H9 (cell line): Measurements from ENCODE around the gene SMAD6. TPM values are rescaled to one million over a fixed set of nuclear protein-coding genes. Genes with fewer than 3 reads are reported as not detected.

ENCODE experiments used
- DNase-seq: peaks from one replicate; pipeline ENCODE4 v3.0.0-alpha.2; 2017
- H2AFZ ChIP-seq: one replicate; pipeline ENCODE4 v1.6.1; 2013; ENCODE audit warnings: mild to moderate bottlenecking, low read length, control low read depth, moderate library complexity
- H2AK5ac ChIP-seq: 2 replicates; pipeline ENCODE4 v1.6.1; 2013; ENCODE audit warnings: low read length, control low read depth, mixed read lengths; ENCODE audit not compliant: insufficient read length
- H2BK120ac ChIP-seq: one replicate; pipeline ENCODE4 v1.6.1; 2013; ENCODE audit warnings: low read depth, mild to moderate bottlenecking, low read length, control low read depth, inconsistent platforms; ENCODE audit not compliant: poor library complexity, severe bottlenecking
- H2BK12ac ChIP-seq: 2 replicates; pipeline ENCODE4 v1.6.1; 2013; ENCODE audit warnings: low read length, control low read depth, mixed read lengths, low read depth; ENCODE audit not compliant: insufficient read length
- H2BK15ac ChIP-seq: 2 replicates; pipeline ENCODE4 v1.6.1; 2013; ENCODE audit warnings: low read depth, low read length, control low read depth
- H2BK20ac ChIP-seq: one replicate; pipeline ENCODE4 v1.6.1; 2013; ENCODE audit warnings: low read depth, mild to moderate bottlenecking, low read length, control low read depth, inconsistent platforms; ENCODE audit not compliant: poor library complexity, severe bottlenecking
- H2BK5ac ChIP-seq: 2 replicates; pipeline ENCODE4 v1.6.1; 2013; ENCODE audit warnings: low read length, control low read depth, mixed read lengths; ENCODE audit not compliant: insufficient read length
- H3K14ac ChIP-seq: 2 replicates; pipeline ENCODE4 v1.6.1; 2013; ENCODE audit warnings: low read length, control low read depth; ENCODE audit not compliant: insufficient read depth
- H3K18ac ChIP-seq: 2 replicates; pipeline ENCODE4 v1.6.1; 2013; ENCODE audit warnings: low read depth, mild to moderate bottlenecking, mixed read lengths, low read length, control low read depth; ENCODE audit not compliant: insufficient read length
- H3K23ac ChIP-seq: 2 replicates; pipeline ENCODE4 v1.6.1; 2013; ENCODE audit warnings: low read length, control low read depth, mixed read lengths, low read depth; ENCODE audit not compliant: insufficient read length
- H3K23me2 ChIP-seq: 2 replicates; pipeline ENCODE4 v1.6.1; 2013; ENCODE audit warnings: low read depth, mild to moderate bottlenecking, mixed read lengths, low read length, control low read depth; ENCODE audit not compliant: insufficient read length, poor library complexity, severe bottlenecking
- H3K27ac ChIP-seq: 2 replicates; pipeline ENCODE4 v1.5.1; 2013; ENCODE audit warnings: low read length, control low read depth, mixed read lengths, low read depth; ENCODE audit not compliant: insufficient read length
- H3K27me3 ChIP-seq: 2 replicates; pipeline ENCODE4 v1.6.1; 2013; ENCODE audit warnings: low read length, control low read depth, inconsistent platforms; ENCODE audit not compliant: insufficient read depth
- H3K4ac ChIP-seq: 2 replicates; pipeline ENCODE4 v1.6.1; 2013; ENCODE audit warnings: low read depth, mild to moderate bottlenecking, control low read depth, inconsistent platforms, low read length, moderate library complexity
- H3K4me1 ChIP-seq: 2 replicates; pipeline ENCODE4 v1.6.1; 2013; ENCODE audit warnings: low read length, control low read depth, inconsistent platforms; ENCODE audit not compliant: insufficient read depth
- H3K4me2 ChIP-seq: 2 replicates; pipeline ENCODE4 v1.6.1; 2013; ENCODE audit warnings: low read length, control low read depth, mixed read lengths; ENCODE audit not compliant: insufficient read length, insufficient read depth
- H3K56ac ChIP-seq: 2 replicates; pipeline ENCODE4 v1.6.1; 2013; ENCODE audit warnings: low read depth, mild to moderate bottlenecking, mixed read lengths, low read length, control low read depth; ENCODE audit not compliant: insufficient read length
- H3K79me1 ChIP-seq: 2 replicates; pipeline ENCODE4 v1.6.1; 2013; ENCODE audit warnings: low read depth, mild to moderate bottlenecking, moderate library complexity, low read length, control low read depth, inconsistent platforms; ENCODE audit not compliant: insufficient read depth, poor library complexity, severe bottlenecking
- H3K79me2 ChIP-seq: 2 replicates; pipeline ENCODE4 v1.6.1; 2013; ENCODE audit warnings: low read length, control low read depth, inconsistent platforms; ENCODE audit not compliant: insufficient read depth
- H3K9ac ChIP-seq: 2 replicates; pipeline ENCODE4 v1.6.1; 2013; ENCODE audit warnings: low read length, control low read depth, mixed read lengths; ENCODE audit not compliant: insufficient read length; ENCODE audit errors: extremely low read depth
- H3K9me3 ChIP-seq: one replicate; pipeline ENCODE4 v1.6.1; 2013; ENCODE audit warnings: low read depth, low read length, inconsistent platforms; ENCODE audit not compliant: control insufficient read depth
- H3T11ph ChIP-seq: one replicate; pipeline ENCODE4 v1.6.1; 2013; ENCODE audit warnings: mild to moderate bottlenecking, low read length, control low read depth, inconsistent platforms
- H4K20me1 ChIP-seq: one replicate; pipeline ENCODE4 v1.6.1; 2013; ENCODE audit not compliant: control insufficient read depth, insufficient read length, insufficient read depth
- H4K5ac ChIP-seq: 2 replicates; pipeline ENCODE4 v1.6.1; 2013; ENCODE audit warnings: low read depth, mild to moderate bottlenecking, mixed read lengths, low read length, control low read depth; ENCODE audit not compliant: insufficient read length
- H4K8ac ChIP-seq: replicated peaks from 2 replicates; pipeline ENCODE4 v1.6.1; 2013; ENCODE audit warnings: low read length, control low read depth, mixed read lengths, low read depth; ENCODE audit not compliant: insufficient read length
- H4K91ac ChIP-seq: 2 replicates; pipeline ENCODE4 v1.6.1; 2013; ENCODE audit warnings: low read depth, mild to moderate bottlenecking, moderate library complexity, mixed read lengths, low read length, control low read depth; ENCODE audit not compliant: insufficient read length
- H3K27ac Mint-ChIP-seq, 3 experiments: 2 replicates in 2 of 3; 3 replicates in 1 of 3; pipeline ENCODE4 v1.8.0; 2020 to 2021; ENCODE audit warnings: mixed read lengths in 3 of 3, mild to moderate bottlenecking in 1 of 3, moderate library complexity in 1 of 3
- H3K27me3 Mint-ChIP-seq: 2 replicates; pipeline ENCODE4 v1.8.0; 2021; ENCODE audit warnings: low read depth, mild to moderate bottlenecking, moderate library complexity, mixed read lengths
- H3K36me3 Mint-ChIP-seq, 3 experiments: 2 replicates in 2 of 3; 3 replicates in 1 of 3; pipeline ENCODE4 v1.8.0; 2020 to 2021; ENCODE audit warnings: low read depth in 3 of 3, mixed read lengths in 3 of 3; ENCODE audit not compliant: insufficient read depth in 1 of 3
- H3K4me1 Mint-ChIP-seq, 2 experiments: 2 replicates each; pipeline ENCODE4 v1.8.0; 2020; ENCODE audit warnings: mixed read lengths in 2 of 2
- H3K4me3 Mint-ChIP-seq, 2 experiments: 2 replicates in 1 of 2; 3 replicates in 1 of 2; pipeline ENCODE4 v1.8.0; 2020 to 2021; ENCODE audit warnings: mild to moderate bottlenecking in 2 of 2, mixed read lengths in 2 of 2, moderate library complexity in 1 of 2
- H3K9me3 Mint-ChIP-seq, 2 experiments: 2 replicates in 1 of 2; 3 replicates in 1 of 2; pipeline ENCODE4 v1.8.0; 2020; ENCODE audit warnings: mild to moderate bottlenecking in 2 of 2, mixed read lengths in 2 of 2, moderate library complexity in 1 of 2
- WGBS: extraction: QIAGEN DNeasy Blood & Tissue Kit; methylation state at CpG from one replicate; pipeline ENCODE4 v1.1.7; 2013; ENCODE audit warnings: missing lambda C conversion rate, low lambda C conversion rate, mixed read lengths; ENCODE audit not compliant: insufficient read length; ENCODE audit errors: extremely low coverage; 5-methylcytosine and 5-hydroxymethylcytosine counted together
- total RNA-seq: library from RNA; stranded (reverse); gene quantifications from 2 replicates; pipeline ENCODE4 v1.2.1, GENCODE V29; 2021
- TF ChIP-seq, protein P1 (sequence below): fragments of 200-600 bp; sonication (generic); conservative IDR thresholded peaks from 3 replicates; pipeline ENCODE4 v1.8.0; 2021; ENCODE audit warnings: antibody characterized with exemption, mild to moderate bottlenecking

The SMAD6 gene
- total RNA-seq, 1 experiment from 2014 or later: 6.0 TPM

- no CpG with 5 or more reads among the region's 16 CpGs for WGBS
- no peak overlapping the region for H3K4ac ChIP-seq
- H3K23ac ChIP-seq: no peak overlapping the region
- TF ChIP-seq, protein P1, sequence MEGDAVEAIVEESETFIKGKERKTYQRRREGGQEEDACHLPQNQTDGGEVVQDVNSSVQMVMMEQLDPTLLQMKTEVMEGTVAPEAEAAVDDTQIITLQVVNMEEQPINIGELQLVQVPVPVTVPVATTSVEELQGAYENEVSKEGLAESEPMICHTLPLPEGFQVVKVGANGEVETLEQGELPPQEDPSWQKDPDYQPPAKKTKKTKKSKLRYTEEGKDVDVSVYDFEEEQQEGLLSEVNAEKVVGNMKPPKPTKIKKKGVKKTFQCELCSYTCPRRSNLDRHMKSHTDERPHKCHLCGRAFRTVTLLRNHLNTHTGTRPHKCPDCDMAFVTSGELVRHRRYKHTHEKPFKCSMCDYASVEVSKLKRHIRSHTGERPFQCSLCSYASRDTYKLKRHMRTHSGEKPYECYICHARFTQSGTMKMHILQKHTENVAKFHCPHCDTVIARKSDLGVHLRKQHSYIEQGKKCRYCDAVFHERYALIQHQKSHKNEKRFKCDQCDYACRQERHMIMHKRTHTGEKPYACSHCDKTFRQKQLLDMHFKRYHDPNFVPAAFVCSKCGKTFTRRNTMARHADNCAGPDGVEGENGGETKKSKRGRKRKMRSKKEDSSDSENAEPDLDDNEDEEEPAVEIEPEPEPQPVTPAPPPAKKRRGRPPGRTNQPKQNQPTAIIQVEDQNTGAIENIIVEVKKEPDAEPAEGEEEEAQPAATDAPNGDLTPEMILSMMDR: no peak
- no peak overlapping the region for H3K9ac ChIP-seq
- H2BK20ac ChIP-seq: no peak overlapping the region
- Mint-ChIP-seq H3K27ac (peak overlapping the region in 2 of 3 experiments; percentile 29 to 66; a peak in 4 of 7 replicates), H3K4me1 (peaks cover 24 to 34% of the 10 kb centered on the region in 2 experiments), H3K9me3 (no peaks in the 10 kb centered on the region), H3K36me3 (no peaks in the 10 kb centered on the region), H3K4me3 (no peak overlapping the region), H3K27me3 (no peaks in the 10 kb centered on the region)
- H3K9me3 ChIP-seq: no peaks in the 10 kb centered on the region
- H4K91ac ChIP-seq: no peak overlapping the region
- no peak overlapping the region for H3K18ac ChIP-seq
- H2BK12ac ChIP-seq: no peak overlapping the region
- H3K79me2 ChIP-seq: no peaks in the 10 kb centered on the region
- H3K56ac ChIP-seq: no peak overlapping the region
- H3K4me1 ChIP-seq: no peaks in the 10 kb centered on the region
- H3K23me2 ChIP-seq: no peaks in the 10 kb centered on the region
- no peak for DNase-seq
- H4K5ac ChIP-seq: no peak overlapping the region
- no peak overlapping the region for H2BK5ac ChIP-seq
- H3K14ac ChIP-seq: no peak overlapping the region
- H4K20me1 ChIP-seq: no peaks in the 10 kb centered on the region
- no peak overlapping the region for H3K27ac ChIP-seq
- H3K27me3 ChIP-seq: no peaks in the 10 kb centered on the region
- no peak overlapping the region for H2AK5ac ChIP-seq
- H3K79me1 ChIP-seq: no peaks in the 10 kb centered on the region
- no peak overlapping the region for H4K8ac ChIP-seq
- H2BK120ac ChIP-seq: no peak overlapping the region
- no peak overlapping the region for H2AFZ ChIP-seq
- H2BK15ac ChIP-seq: no peak overlapping the region
- H3K4me2 ChIP-seq: no peak overlapping the region
- H3T11ph ChIP-seq: no peak overlapping the region
Measured at GRCh38 chr15:66760968-66761725, 59.1 kb downstream of the SMAD6 start.
